ENCODE results near the gene STXBP4. TPM values are rescaled to one million over a fixed set of nuclear protein-coding genes. Genes with fewer than 3 reads are reported as not detected.

Gene STXBP4
- polyA plus RNA-seq, 1 of the 3 experiments (the other 2 are of a cell fraction), result 2.8 TPM

GRCh38 chr17:55166506-55166905 lies 197.9 kb downstream of the STXBP4 start (continued):
- TF ChIP-seq JUND (IDR thresholded peaks at IDR 0.05), result no peak
- no peak for TF ChIP-seq PBX3 (IDR thresholded peaks at IDR 0.05)

- POLR2A ChIA-PET, result no interaction called here
- WGBS (ENCODE audit: low lambda C conversion rate), result 60% methylated on average over 2 of the region's 2 CpGs
- CTCF ChIA-PET, result interaction anchor here (0.9 to 1.5 kb wide), 3 partner anchors 10 to 19 kb away, joined by 3 to 4 read pairs (median 3); no protein-coding TSS in a partner anchor
Observed at GRCh38 chr17:55167024-55167725, 198.6 kb downstream of the STXBP4 start.

GRCh38 chr17:55168958-55169687 lies 200.6 kb downstream of the STXBP4 start:
- Histone ChIP-seq H3K9me3 (no peaks in the 10 kb centered on the region), H3K9me2 (no peaks in the 10 kb centered on the region), H3F3A (replicated peaks; ENCODE audit: insufficient read depth) (no peaks in the 10 kb centered on the region), H3K79me2 (ENCODE audit: insufficient read depth) (no peaks in the 10 kb centered on the region), H3K9ac (no peak overlapping the region), H3K27me3 (ENCODE audit: insufficient read depth) (no peaks in the 10 kb centered on the region), H3K4me3 (ENCODE audit: low read depth in 2 of 2, low read length in 1 of 2) (no peak overlapping the region), H3K36me3 (replicated peaks in 1 of 2; ENCODE audit: control insufficient read depth in 1 of 2, insufficient read depth in 2 of 2, low read length in 1 of 2) (no peaks in the 10 kb centered on the region), H3K27ac (ENCODE audit: low read depth in 2 of 2, low read length in 1 of 2) (no peak overlapping the region), H2AFZ (ENCODE audit: low read depth) (no peak overlapping the region), H4K20me1 (ENCODE audit: insufficient read depth) (no peaks in the 10 kb centered on the region), H3K4me2 (no peak overlapping the region), H3K4me1 (ENCODE audit: control insufficient read depth in 1 of 2, insufficient read depth in 2 of 2, low read depth in 1 of 2, low read length in 1 of 2) (peaks cover 0 to 6% of the 10 kb centered on the region in 2 experiments; a peak in 3 of 4 replicates)
- no peak for DNase-seq
- CTCF ChIA-PET, result interaction anchor here (0.7 kb wide), 1 partner anchor 265 kb away, joined by 3 read pairs; no protein-coding TSS in a partner anchor
- no peak for TF ChIP-seq FOXJ3 (CRISPR knock-in tag; IDR thresholded peaks at IDR 0.05)
- no peak for TF ChIP-seq TAF1 (IDR thresholded peaks at IDR 0.05; ENCODE audit: borderline replicate concordance, low read depth, low read length)
- TF ChIP-seq GATA2 (CRISPR knock-in tag; IDR thresholded peaks at IDR 0.05), result no peak
- no peak for TF ChIP-seq RXRA (IDR thresholded peaks at IDR 0.05; ENCODE audit: borderline replicate concordance, low read depth)
- TF ChIP-seq GABPA (IDR thresholded peaks at IDR 0.05; ENCODE audit: low read depth), result no peak
- no peak for TF ChIP-seq NFIC (IDR thresholded peaks at IDR 0.05; ENCODE audit: borderline replicate concordance)
- TF ChIP-seq USF1 (IDR thresholded peaks at IDR 0.05; ENCODE audit: borderline replicate concordance, low read depth), result no peak
- no peak for TF ChIP-seq SIN3A (IDR thresholded peaks at IDR 0.05; ENCODE audit: borderline replicate concordance, low read depth, low read length)
- TF ChIP-seq FOXM1 (IDR thresholded peaks at IDR 0.05; ENCODE audit: low read depth), result no peak
- TF ChIP-seq SMC3 (IDR thresholded peaks at IDR 0.05; ENCODE audit: low read depth, low read length), result no peak
- TF ChIP-seq ZBTB33 (IDR thresholded peaks at IDR 0.05; ENCODE audit: borderline replicate concordance, low read depth), result no peak
- no peak for TF ChIP-seq RCOR1 (IDR thresholded peaks at IDR 0.05; ENCODE audit: low read length)
- no peak for TF ChIP-seq FOSL2 (IDR thresholded peaks at IDR 0.05; ENCODE audit: borderline replicate concordance, low read depth)
- no peak for TF ChIP-seq PBX3 (IDR thresholded peaks at IDR 0.05)
- no peak for TF ChIP-seq MEF2A (IDR thresholded peaks at IDR 0.05; ENCODE audit: borderline replicate concordance, low read depth)
- POLR2A ChIA-PET, result no interaction called here
- 81% methylated on average over 5 of the region's 5 CpGs for WGBS (ENCODE audit: low lambda C conversion rate)

More at GRCh38 chr17:55167024-55167725, 198.6 kb downstream of the STXBP4 start:
- Histone ChIP-seq H3K79me2 (ENCODE audit: insufficient read depth) (no peaks in the 10 kb centered on the region), H3K27ac (ENCODE audit: low read depth in 2 of 2, low read length in 1 of 2) (no peak overlapping the region), H3K9me2 (no peaks in the 10 kb centered on the region), H4K20me1 (ENCODE audit: insufficient read depth) (no peaks in the 10 kb centered on the region), H3K4me2 (no peak overlapping the region), H3K36me3 (replicated peaks in 1 of 2; ENCODE audit: control insufficient read depth in 1 of 2, insufficient read depth in 2 of 2, low read length in 1 of 2) (no peaks in the 10 kb centered on the region), H3K9me3 (no peaks in the 10 kb centered on the region), H3K27me3 (ENCODE audit: insufficient read depth) (no peaks in the 10 kb centered on the region), H2AFZ (ENCODE audit: low read depth) (no peak overlapping the region), H3K9ac (no peak overlapping the region), H3F3A (replicated peaks; ENCODE audit: insufficient read depth) (peaks cover 5% of the 10 kb centered on the region), H3K4me3 (ENCODE audit: low read depth in 2 of 2, low read length in 1 of 2) (no peak overlapping the region), H3K4me1 (ENCODE audit: control insufficient read depth in 1 of 2, insufficient read depth in 2 of 2, low read depth in 1 of 2, low read length in 1 of 2) (peaks cover 0 to 21% of the 10 kb centered on the region in 2 experiments; a peak in 3 of 4 replicates)
- no peak for DNase-seq
- TF ChIP-seq SMC3 (IDR thresholded peaks at IDR 0.05; ENCODE audit: low read depth, low read length) (no peak), YY1 (IDR thresholded peaks at IDR 0.05; ENCODE audit: low read depth) (no peak), FOSL2 (IDR thresholded peaks at IDR 0.05; ENCODE audit: borderline replicate concordance, low read depth) (no peak), EZH2phosphoT487 (IDR thresholded peaks at IDR 0.05; ENCODE audit: borderline replicate concordance, low read depth) (no peak)
